ENCODE data around the gene METTL1.

DNA sequence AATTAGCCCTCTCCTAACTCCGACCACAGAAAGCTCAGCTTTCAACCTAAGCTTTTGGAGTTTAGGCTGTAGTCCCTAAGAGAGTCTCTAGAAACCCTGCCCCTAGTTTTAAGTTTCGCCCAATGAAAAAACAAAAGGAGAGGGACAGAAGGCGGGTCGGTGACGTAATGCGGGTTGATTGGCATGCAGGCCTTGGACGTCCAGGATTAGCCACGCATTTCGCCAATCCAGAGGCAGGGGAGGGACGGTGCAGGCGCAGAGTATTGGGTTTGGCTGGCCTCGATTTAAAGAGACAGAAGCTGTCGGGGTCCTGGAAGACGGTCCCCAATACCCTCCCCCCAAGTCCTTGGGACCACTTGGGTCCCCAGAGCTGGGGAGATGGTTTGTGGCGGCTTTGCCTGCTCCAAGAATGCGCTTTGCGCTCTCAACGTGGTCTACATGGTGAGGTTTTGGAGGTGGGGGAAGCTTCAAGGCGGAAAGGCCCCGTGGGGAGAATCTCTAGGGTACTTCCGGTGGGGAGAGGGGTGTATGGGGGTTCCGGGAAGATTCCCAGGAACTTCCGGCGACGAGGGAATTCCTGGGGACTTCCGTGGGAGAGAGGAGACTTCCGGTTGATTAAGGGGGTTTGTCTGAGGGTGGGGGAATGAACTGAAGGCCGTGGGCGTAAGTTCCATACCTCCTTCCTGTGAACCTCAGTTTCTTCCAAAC, 27.0 kb downstream of the METTL1 start, which contains the start of gene TSPAN31:
- TF ChIP-seq POLR2A (IDR thresholded peaks at IDR 0.05) (peak; percentile 20 to 82), CTCF (IDR thresholded peaks at IDR 0.05) (no peak)

Data from heart left ventricle (tissue), 13 donors.